Activated CD4-positive, alpha-beta T cell treated with anti-CD3 and anti-CD28 coated beads, Interleukin-2, amount 50 U/mL, for 1 hour (primary cell): ENCODE data around the gene PHLDA2.

Experiments
- DNase-seq: peaks from one replicate; pipeline ENCODE4 v3.0.0-alpha.2; 2020

Gene PHLDA2

GRCh38 chr11:2928605-2929530, at the start of gene PHLDA2:
PHLDA2 (minus strand) TSS chr11:2929420; CDS start chr11:2929364, 56 bp downstream.
- peak; percentile 50 for DNase-seq

GRCh38 chr11:2977113-2977512, 47.9 kb upstream of the PHLDA2 start:
- DNase-seq: no peak

- no peak for DNase-seq
Observed at GRCh38 chr11:2976294-2977063, 47.3 kb upstream of the PHLDA2 start.

- DNase-seq: peak; percentile 46
Observed at GRCh38 chr11:2975594-2975993, 46.4 kb upstream of the PHLDA2 start.

GRCh38 chr11:2974272-2974671, 45.1 kb upstream of the PHLDA2 start:
- no peak for DNase-seq

GRCh38 chr11:2968341-2968900, 39.2 kb upstream of the PHLDA2 start:
- DNase-seq: no peak

- no peak for DNase-seq
Observed at GRCh38 chr11:2964782-2965181, 35.6 kb upstream of the PHLDA2 start.

GRCh38 chr11:2963761-2964160, 34.5 kb upstream of the PHLDA2 start:
- DNase-seq: no peak

- DNase-seq: no peak
Observed at GRCh38 chr11:2963112-2963754, 34.0 kb upstream of the PHLDA2 start.

GRCh38 chr11:2961080-2961479, 31.9 kb upstream of the PHLDA2 start:
- no peak for DNase-seq

GRCh38 chr11:2960139-2960538, 30.9 kb upstream of the PHLDA2 start:
- no peak for DNase-seq

GRCh38 chr11:2958251-2958650, 29.0 kb upstream of the PHLDA2 start:
- no peak for DNase-seq

- no peak for DNase-seq
Observed at GRCh38 chr11:2955906-2956476, 26.8 kb upstream of the PHLDA2 start.

- DNase-seq: no peak
Observed at GRCh38 chr11:2954263-2954662, 25.0 kb upstream of the PHLDA2 start.

GRCh38 chr11:2952290-2952689, 23.1 kb upstream of the PHLDA2 start:
- DNase-seq: no peak

- no peak for DNase-seq
Observed at GRCh38 chr11:2951231-2952110, 22.3 kb upstream of the PHLDA2 start.

GRCh38 chr11:2950825-2951224, 21.6 kb upstream of the PHLDA2 start:
- no peak for DNase-seq

- no peak for DNase-seq
Observed at GRCh38 chr11:2949920-2950319, 20.7 kb upstream of the PHLDA2 start.

- DNase-seq: no peak
Observed at GRCh38 chr11:2947744-2948143, 18.5 kb upstream of the PHLDA2 start.

- no peak for DNase-seq
Observed at GRCh38 chr11:2945757-2946287, 16.6 kb upstream of the PHLDA2 start.

GRCh38 chr11:2945031-2945756, 16.0 kb upstream of the PHLDA2 start:
- peak; percentile 45 for DNase-seq
